Panc1 (cell line): ENCODE data around the gene B4GALT7. TPM values are rescaled to one million over a fixed set of nuclear protein-coding genes. Genes with fewer than 3 reads are reported as not detected.

Experiments
- ATAC-seq: fragments of 200-7000 bp; cut with Tn5 transposase; 2 replicates; pipeline ENCODE4 v1.9.1; 2020; ENCODE audit warnings: mild to moderate bottlenecking, moderate library complexity
- BruUV-seq: library from RNA; stranded (reverse); fragments of 400-500 nt; replicated peaks from 2 replicates; lab custom pipeline; 2021; lab: Mats Ljungman, UMichigan
- CTCF ChIA-PET: fragments of 300-600 bp; sonication (Branson Sonifier 250); formaldehyde crosslinking; loops from one replicate; lab custom pipeline; 2022; ENCODE audit warnings: antibody characterized with exemption; lab: Charles Lee
- POLR2A ChIA-PET: fragments of 300-600 bp; sonication (Branson Sonifier 250); formaldehyde crosslinking; loops from one replicate; lab custom pipeline; 2022; ENCODE audit warnings: antibody characterized with exemption; lab: Charles Lee
- DNase-seq: peaks from one replicate; pipeline ENCODE4 v3.0.0-alpha.2; 2010; ENCODE audit warnings: low read depth, low spot score
- H3K27ac ChIP-seq: 2 replicates; pipeline ENCODE4 v1.5.1; 2011; ENCODE audit warnings: mild to moderate bottlenecking, low read length, inconsistent platforms
- H3K27me3 ChIP-seq: fragments of 200-500 bp; sonication (Bioruptor generic); 2 replicates; pipeline ENCODE4 v1.6.0; 2014; ENCODE audit warnings: low read length, inconsistent platforms; ENCODE audit not compliant: control insufficient read depth, insufficient read depth
- H3K36me3 ChIP-seq: fragments of 200-500 bp; sonication (Bioruptor generic); 2 replicates; pipeline ENCODE4 v1.5.1; 2014; ENCODE audit warnings: inconsistent platforms, mild to moderate bottlenecking, low read length, moderate library complexity; ENCODE audit not compliant: control insufficient read depth, insufficient read depth
- H3K4me1 ChIP-seq: 2 replicates; pipeline ENCODE4 v1.5.1; 2011; ENCODE audit warnings: inconsistent platforms, mild to moderate bottlenecking, low read length, moderate library complexity; ENCODE audit not compliant: control insufficient read depth, insufficient read depth
- H3K4me3 ChIP-seq, 2 experiments: 2 replicates each; pipeline ENCODE4 v1.5.1; 2011 to 2012; ENCODE audit warnings: low read depth in 2 of 2, low read length in 2 of 2, mild to moderate bottlenecking in 2 of 2, inconsistent platforms in 1 of 2, moderate library complexity in 1 of 2
- H3K9me3 ChIP-seq: fragments of 200-500 bp; sonication (Bioruptor generic); 2 replicates; pipeline ENCODE4 v1.5.1; 2014; ENCODE audit warnings: low read depth, mild to moderate bottlenecking, inconsistent platforms, low read length, moderate library complexity; ENCODE audit not compliant: control insufficient read depth, insufficient read depth
- POLR2AphosphoS5 ChIP-seq: IDR thresholded peaks from 2 replicates; pipeline ENCODE4 v1.6.1; 2012; ENCODE audit warnings: mild to moderate bottlenecking, low read depth, low read length, moderate library complexity
- SIN3A ChIP-seq: IDR thresholded peaks from 2 replicates; pipeline ENCODE4 v1.6.1; 2012; ENCODE audit warnings: low read depth, mild to moderate bottlenecking, low read length, moderate library complexity, borderline replicate concordance; ENCODE audit not compliant: insufficient read depth
- TCF7L2 ChIP-seq: IDR thresholded peaks from 2 replicates; pipeline ENCODE4 v1.6.1; 2011; ENCODE audit warnings: mild to moderate bottlenecking, low read depth, low read length, inconsistent platforms
- in situ Hi-C: cut with HindIII; loops from 2 replicates; pipeline ENCODE4 v1.10.0; 2016; ENCODE audit warnings: low sequenced_read_pairs, low pct_unique_long_range_greater_than_20kb
- intact Hi-C: fragments of 100-400 bp; cut with micrococcal nuclease; formaldehyde crosslinking; loops from one replicate; pipeline ENCODE4 v1.10.0; 2022; ENCODE audit not compliant: unreplicated experiment
- total RNA-seq: library from RNA; stranded (reverse); gene quantifications from one replicate; pipeline ENCODE4 v1.2.1, GENCODE V29; 2021; ENCODE audit not compliant: unreplicated experiment
- TF ChIP-seq, protein P1 (sequence below): fragments of 450-650 bp; IDR thresholded peaks from 2 replicates; pipeline ENCODE4 v1.5.1; 2017; ENCODE audit warnings: mild to moderate bottlenecking
- TF ChIP-seq, protein P2 (sequence below), 2 experiments: IDR thresholded peaks; 2 replicates each; pipeline ENCODE4 v1.6.1; 2011 to 2012; ENCODE audit warnings: low read depth in 2 of 2, control low read depth in 1 of 2, low read length in 1 of 2, mild to moderate bottlenecking in 1 of 2, moderate library complexity in 1 of 2; ENCODE audit not compliant: insufficient read depth in 1 of 2

Gene B4GALT7
- total RNA-seq, 1 experiment from 2014 or later, result 38.0 TPM

DNA sequence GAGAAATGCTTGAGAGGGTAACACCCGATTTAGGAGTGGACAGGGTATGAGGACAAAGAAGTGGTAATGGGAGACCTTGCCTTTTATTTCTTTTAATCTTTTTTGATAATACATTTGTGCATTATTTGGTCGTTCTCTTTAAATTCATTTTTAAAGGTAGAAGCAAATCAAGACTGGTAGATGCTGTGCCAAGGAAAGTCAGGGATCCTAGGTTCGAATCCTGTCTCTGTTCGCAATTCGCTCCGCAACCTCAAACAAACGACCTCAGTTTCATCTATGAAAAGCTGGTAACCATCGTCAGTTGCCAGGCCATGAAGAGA is 8.3 kb upstream of the B4GALT7 start:
- Histone ChIP-seq H3K9me3 (no peaks in the 10 kb centered on the region), H3K27ac (peak overlapping the region; percentile 66), H3K4me1 (no peaks in the 10 kb centered on the region), H3K4me3 (peak overlapping the region; percentile 82 to 91), H3K36me3 (peaks cover 14% of the 10 kb centered on the region), H3K27me3 (peaks cover 8% of the 10 kb centered on the region; the same call in 1 of the 2 replicates)
- CTCF ChIA-PET, result interaction anchor here (0.6 kb wide), 1 partner anchor 14 kb away, joined by 5 read pairs; no protein-coding TSS in a partner anchor
- BruUV-seq, result no TSS peak
- in situ Hi-C loops (loop anchor here (10.0 kb wide), 1 partner anchor 47 kb away; no protein-coding TSS in a partner anchor), intact Hi-C loops (no loop called here)
- ATAC-seq, result no peak
- TF ChIP-seq, protein P1, sequence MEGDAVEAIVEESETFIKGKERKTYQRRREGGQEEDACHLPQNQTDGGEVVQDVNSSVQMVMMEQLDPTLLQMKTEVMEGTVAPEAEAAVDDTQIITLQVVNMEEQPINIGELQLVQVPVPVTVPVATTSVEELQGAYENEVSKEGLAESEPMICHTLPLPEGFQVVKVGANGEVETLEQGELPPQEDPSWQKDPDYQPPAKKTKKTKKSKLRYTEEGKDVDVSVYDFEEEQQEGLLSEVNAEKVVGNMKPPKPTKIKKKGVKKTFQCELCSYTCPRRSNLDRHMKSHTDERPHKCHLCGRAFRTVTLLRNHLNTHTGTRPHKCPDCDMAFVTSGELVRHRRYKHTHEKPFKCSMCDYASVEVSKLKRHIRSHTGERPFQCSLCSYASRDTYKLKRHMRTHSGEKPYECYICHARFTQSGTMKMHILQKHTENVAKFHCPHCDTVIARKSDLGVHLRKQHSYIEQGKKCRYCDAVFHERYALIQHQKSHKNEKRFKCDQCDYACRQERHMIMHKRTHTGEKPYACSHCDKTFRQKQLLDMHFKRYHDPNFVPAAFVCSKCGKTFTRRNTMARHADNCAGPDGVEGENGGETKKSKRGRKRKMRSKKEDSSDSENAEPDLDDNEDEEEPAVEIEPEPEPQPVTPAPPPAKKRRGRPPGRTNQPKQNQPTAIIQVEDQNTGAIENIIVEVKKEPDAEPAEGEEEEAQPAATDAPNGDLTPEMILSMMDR, result no peak
- POLR2A ChIA-PET, result no interaction called here
- no peak for DNase-seq

DNA sequence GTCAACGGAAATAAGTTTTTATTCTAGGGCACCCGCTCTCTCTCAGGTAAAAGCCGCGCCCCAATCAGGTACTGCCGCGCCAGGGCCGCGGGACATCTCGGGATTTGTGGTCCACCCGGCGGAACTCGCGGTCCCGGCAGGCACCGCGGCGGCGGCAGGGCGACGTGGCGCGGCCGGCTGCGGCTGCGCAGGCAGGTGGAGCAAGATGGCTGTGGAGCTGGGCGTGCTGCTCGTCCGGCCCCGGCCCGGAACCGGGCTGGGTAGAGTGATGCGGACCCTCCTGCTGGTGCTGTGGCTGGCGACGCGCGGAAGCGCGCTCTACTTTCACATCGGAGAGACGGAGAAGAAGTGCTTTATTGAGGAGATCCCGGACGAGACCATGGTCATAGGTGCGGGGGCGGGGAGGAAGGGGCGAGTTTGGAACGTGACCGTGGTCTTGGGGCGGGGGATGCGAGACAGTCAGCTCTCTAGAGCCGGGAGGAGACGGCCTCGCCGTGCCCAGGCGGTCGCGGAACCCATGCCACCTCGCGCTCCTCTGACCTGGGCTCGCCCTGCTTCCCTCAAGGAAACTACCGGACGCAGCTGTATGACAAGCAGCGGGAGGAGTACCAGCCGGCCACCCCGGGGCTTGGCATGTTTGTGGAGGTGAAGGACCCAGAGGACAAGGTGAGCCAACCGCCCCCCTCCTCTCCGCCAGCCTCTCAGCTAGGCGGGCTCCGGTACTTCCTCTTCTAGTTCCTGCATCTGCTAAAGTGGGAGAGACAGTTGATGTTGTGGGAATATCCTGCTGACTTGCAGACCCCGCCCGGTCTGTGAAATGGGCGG is 7.7 kb upstream of the B4GALT7 start, which contains the start of gene TMED9:
Gene TMED9, plus strand, starts transcription at position 194 of the 825 bp plus-strand sequence. Its CDS starts 12 bp downstream, at position 206.
- no TSS peak for BruUV-seq
- Histone ChIP-seq H3K4me1 (no peaks in the 10 kb centered on the region), H3K27ac (peak within 1 kb of the TSS; percentile 83), H3K27me3 (peaks cover 8% of the 10 kb centered on the region; the same call in 1 of the 2 replicates), H3K36me3 (peaks cover 14% of the 10 kb centered on the region), H3K4me3 (peak within 1 kb of the TSS; percentile 82 to 91), H3K9me3 (no peaks in the 10 kb centered on the region)
- POLR2A ChIA-PET, result interaction anchor here (0.6 kb wide), 1 partner anchor 94 kb away, joined by 4 read pairs; no protein-coding TSS in a partner anchor
- ATAC-seq (peak; percentile 99), DNase-seq (no peak)
- peak; percentile 91 for TF ChIP-seq POLR2AphosphoS5
- TF ChIP-seq, protein P1, result no peak
- peak; percentile 45; the same call in 1 of the 2 replicates for TF ChIP-seq TCF7L2
- TF ChIP-seq, protein P2, sequence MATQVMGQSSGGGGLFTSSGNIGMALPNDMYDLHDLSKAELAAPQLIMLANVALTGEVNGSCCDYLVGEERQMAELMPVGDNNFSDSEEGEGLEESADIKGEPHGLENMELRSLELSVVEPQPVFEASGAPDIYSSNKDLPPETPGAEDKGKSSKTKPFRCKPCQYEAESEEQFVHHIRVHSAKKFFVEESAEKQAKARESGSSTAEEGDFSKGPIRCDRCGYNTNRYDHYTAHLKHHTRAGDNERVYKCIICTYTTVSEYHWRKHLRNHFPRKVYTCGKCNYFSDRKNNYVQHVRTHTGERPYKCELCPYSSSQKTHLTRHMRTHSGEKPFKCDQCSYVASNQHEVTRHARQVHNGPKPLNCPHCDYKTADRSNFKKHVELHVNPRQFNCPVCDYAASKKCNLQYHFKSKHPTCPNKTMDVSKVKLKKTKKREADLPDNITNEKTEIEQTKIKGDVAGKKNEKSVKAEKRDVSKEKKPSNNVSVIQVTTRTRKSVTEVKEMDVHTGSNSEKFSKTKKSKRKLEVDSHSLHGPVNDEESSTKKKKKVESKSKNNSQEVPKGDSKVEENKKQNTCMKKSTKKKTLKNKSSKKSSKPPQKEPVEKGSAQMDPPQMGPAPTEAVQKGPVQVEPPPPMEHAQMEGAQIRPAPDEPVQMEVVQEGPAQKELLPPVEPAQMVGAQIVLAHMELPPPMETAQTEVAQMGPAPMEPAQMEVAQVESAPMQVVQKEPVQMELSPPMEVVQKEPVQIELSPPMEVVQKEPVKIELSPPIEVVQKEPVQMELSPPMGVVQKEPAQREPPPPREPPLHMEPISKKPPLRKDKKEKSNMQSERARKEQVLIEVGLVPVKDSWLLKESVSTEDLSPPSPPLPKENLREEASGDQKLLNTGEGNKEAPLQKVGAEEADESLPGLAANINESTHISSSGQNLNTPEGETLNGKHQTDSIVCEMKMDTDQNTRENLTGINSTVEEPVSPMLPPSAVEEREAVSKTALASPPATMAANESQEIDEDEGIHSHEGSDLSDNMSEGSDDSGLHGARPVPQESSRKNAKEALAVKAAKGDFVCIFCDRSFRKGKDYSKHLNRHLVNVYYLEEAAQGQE (IDR thresholded peaks at IDR 0.05; ENCODE audit: insufficient read depth in 1 of 2, low read depth in 2 of 2, low read length in 1 of 2), result 0 out of 4 replicates have a peak, but pooled peaks of 1 of the 2 experiments have one; percentile 50
- peak; percentile 81; the same call in 1 of the 2 replicates for TF ChIP-seq SIN3A
- in situ Hi-C loops, result loop anchor here (10.0 kb wide), 1 partner anchor 47 kb away; no protein-coding TSS in a partner anchor
- intact Hi-C loops, result no loop called here
- CTCF ChIA-PET, result interaction anchor here (0.6 kb wide), 1 partner anchor 15 kb away, joined by 5 read pairs; no protein-coding TSS in a partner anchor
